H1 (cell line): Measurements from ENCODE around the gene INTS1. TPM values are rescaled to one million over a fixed set of nuclear protein-coding genes. Genes with fewer than 3 reads are reported as not detected.

Source experiments
- BACH1 ChIP-seq: IDR thresholded peaks from 2 replicates; pipeline ENCODE4 v1.6.1; 2012; ENCODE audit warnings: low read length, improper control_type of control experiment
- CHD2 ChIP-seq: IDR thresholded peaks from 2 replicates; pipeline ENCODE4 v1.6.1; 2012; ENCODE audit warnings: low read length, improper control_type of control experiment
- HDAC2 ChIP-seq, 2 experiments: fragments of 300-600 bp in 1 of 2; sonication (generic) in 1 of 2; IDR thresholded peaks; 2 replicates each; pipeline ENCODE4 v1.6.1; 2011 to 2012; ENCODE audit warnings: low read depth in 2 of 2, low read length in 2 of 2, mild to moderate bottlenecking in 2 of 2, moderate library complexity in 2 of 2, borderline replicate concordance in 1 of 2, inconsistent platforms in 1 of 2
- MAFK ChIP-seq: IDR thresholded peaks from 2 replicates; pipeline ENCODE4 v1.6.1; 2012; ENCODE audit warnings: low read depth, mild to moderate bottlenecking, improper control_type of control experiment, low read length
- PHF8 ChIP-seq: fragments of 200-600 bp; sonication (generic); conservative IDR thresholded peaks from 2 replicates; pipeline ENCODE4 v1.7.1; 2012; ENCODE audit warnings: low read depth, mild to moderate bottlenecking, inconsistent platforms, low read length, moderate library complexity
- POLR2A ChIP-seq, 2 experiments: IDR thresholded peaks; 1 replicate in 1 of 2; 2 replicates in 1 of 2; pipeline ENCODE4 v1.6.1; 2011; ENCODE audit warnings: low read depth in 2 of 2, low read length in 2 of 2, mild to moderate bottlenecking in 2 of 2; ENCODE audit errors: control extremely low read depth in 1 of 2
- RNF2 ChIP-seq: fragments of 200-900, 300-1000 bp; sonication (generic); IDR thresholded peaks from 2 replicates; pipeline ENCODE4 v1.7.1; 2016; ENCODE audit warnings: borderline replicate concordance, low read depth, mild to moderate bottlenecking, antibody characterized with exemption, low read length; ENCODE audit not compliant: poor library complexity, severe bottlenecking; ENCODE audit errors: missing control alignments
- SAP30 ChIP-seq: fragments of 300-600 bp; sonication (generic); IDR thresholded peaks from 2 replicates; pipeline ENCODE4 v1.7.1; 2012; ENCODE audit warnings: low read length, moderate library complexity, mild to moderate bottlenecking, inconsistent platforms; ENCODE audit not compliant: insufficient read depth, insufficient replicate concordance
- SP4 ChIP-seq: IDR thresholded peaks from 2 replicates; pipeline ENCODE4 v1.6.1; 2012; ENCODE audit warnings: low read length, inconsistent platforms
- TBP ChIP-seq: IDR thresholded peaks from 2 replicates; pipeline ENCODE4 v1.6.1; 2011; ENCODE audit warnings: low read depth, low read length, improper control_type of control experiment
- polyA plus RNA-seq, 7 experiments: library from polyadenylated mRNA; depleted of rRNA in 3 of 7; stranded (reverse) in 5 of 7; unstranded in 2 of 7; fragments of >200 nt in 5 of 7; fragments of 200-250 nt in 2 of 7; gene quantifications; 1 replicate in 5 of 7; 2 replicates in 1 of 7; 4 replicates in 1 of 7; pipeline versions ENCODE4 v1.2.1 to v1.2.3, GENCODE V29; 2011 to 2013; ENCODE audit warnings: missing spikeins in 2 of 7, mixed read lengths in 2 of 7
- total RNA-seq: library from RNA; stranded (reverse); fragmentation: NEBNext Ultra II Directional; extraction: Animal tissue kit (Norgen Biotek cat#: 25700); gene quantifications from 2 replicates; pipeline ENCODE4 v1.2.1, GENCODE V29; 2021
- TF ChIP-seq, protein P1 (sequence below): fragments of 300-600 bp; sonication (generic); IDR thresholded peaks from 2 replicates; pipeline ENCODE4 v1.7.1; 2012; ENCODE audit warnings: low read length, moderate library complexity, mild to moderate bottlenecking, inconsistent platforms; ENCODE audit not compliant: insufficient replicate concordance

Gene INTS1
- total and polyA plus RNA-seq, 2 of the 8 experiments (the other 6 are each of a cell fraction or from before 2014, with no cell fraction given): 76.9 to 104 TPM

DNA sequence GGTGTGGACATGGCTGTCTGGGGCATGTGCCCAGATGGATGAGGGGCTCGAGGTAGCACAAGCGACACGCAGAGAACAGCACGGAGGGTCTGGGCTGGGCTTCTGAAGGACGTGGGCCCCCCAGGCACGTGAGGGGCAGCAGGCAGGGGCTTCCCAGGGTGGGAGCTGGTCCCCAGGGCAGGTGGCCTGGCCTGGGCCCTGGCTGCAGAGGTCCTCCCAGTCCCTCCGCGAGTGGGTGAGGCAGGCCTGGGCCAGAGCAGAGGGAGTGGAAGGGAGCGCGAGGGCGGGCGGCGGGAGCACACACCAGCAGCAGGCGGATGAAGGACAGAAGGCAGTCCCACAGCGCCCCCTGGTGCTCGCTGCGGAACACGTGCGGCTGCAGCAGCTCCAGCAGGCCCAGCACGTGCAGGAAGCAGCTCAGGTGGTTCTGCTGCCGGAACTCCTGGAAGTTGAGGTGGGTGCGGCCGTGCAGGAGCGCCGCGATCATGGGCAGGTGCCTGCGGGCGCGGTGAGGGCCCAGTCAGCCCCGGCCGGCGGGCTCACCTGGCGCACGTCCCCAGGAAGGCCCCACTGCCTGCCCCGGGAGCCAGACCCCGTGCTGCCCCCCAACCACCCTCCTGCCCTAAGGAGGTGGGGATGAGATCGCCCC lies 30.2 kb downstream of the INTS1 start (continued):
- TF ChIP-seq PHF8: no peak
- no peak for TF ChIP-seq TBP
- no peak for TF ChIP-seq MAFK
- peak; percentile 71 for TF ChIP-seq SAP30
- no peak; the same call in 1 of the 2 replicates for TF ChIP-seq CHD2
- TF ChIP-seq POLR2A (IDR thresholded peaks at IDR 0.05; ENCODE audit: control extremely low read depth in 1 of 2, low read depth in 2 of 2, low read length in 2 of 2): no peak
- TF ChIP-seq RNF2: no peak
- TF ChIP-seq SP4: no peak
- TF ChIP-seq HDAC2 (IDR thresholded peaks at IDR 0.05; ENCODE audit: borderline replicate concordance in 1 of 2, low read depth in 2 of 2, low read length in 2 of 2): no peak
- TF ChIP-seq, protein P1, sequence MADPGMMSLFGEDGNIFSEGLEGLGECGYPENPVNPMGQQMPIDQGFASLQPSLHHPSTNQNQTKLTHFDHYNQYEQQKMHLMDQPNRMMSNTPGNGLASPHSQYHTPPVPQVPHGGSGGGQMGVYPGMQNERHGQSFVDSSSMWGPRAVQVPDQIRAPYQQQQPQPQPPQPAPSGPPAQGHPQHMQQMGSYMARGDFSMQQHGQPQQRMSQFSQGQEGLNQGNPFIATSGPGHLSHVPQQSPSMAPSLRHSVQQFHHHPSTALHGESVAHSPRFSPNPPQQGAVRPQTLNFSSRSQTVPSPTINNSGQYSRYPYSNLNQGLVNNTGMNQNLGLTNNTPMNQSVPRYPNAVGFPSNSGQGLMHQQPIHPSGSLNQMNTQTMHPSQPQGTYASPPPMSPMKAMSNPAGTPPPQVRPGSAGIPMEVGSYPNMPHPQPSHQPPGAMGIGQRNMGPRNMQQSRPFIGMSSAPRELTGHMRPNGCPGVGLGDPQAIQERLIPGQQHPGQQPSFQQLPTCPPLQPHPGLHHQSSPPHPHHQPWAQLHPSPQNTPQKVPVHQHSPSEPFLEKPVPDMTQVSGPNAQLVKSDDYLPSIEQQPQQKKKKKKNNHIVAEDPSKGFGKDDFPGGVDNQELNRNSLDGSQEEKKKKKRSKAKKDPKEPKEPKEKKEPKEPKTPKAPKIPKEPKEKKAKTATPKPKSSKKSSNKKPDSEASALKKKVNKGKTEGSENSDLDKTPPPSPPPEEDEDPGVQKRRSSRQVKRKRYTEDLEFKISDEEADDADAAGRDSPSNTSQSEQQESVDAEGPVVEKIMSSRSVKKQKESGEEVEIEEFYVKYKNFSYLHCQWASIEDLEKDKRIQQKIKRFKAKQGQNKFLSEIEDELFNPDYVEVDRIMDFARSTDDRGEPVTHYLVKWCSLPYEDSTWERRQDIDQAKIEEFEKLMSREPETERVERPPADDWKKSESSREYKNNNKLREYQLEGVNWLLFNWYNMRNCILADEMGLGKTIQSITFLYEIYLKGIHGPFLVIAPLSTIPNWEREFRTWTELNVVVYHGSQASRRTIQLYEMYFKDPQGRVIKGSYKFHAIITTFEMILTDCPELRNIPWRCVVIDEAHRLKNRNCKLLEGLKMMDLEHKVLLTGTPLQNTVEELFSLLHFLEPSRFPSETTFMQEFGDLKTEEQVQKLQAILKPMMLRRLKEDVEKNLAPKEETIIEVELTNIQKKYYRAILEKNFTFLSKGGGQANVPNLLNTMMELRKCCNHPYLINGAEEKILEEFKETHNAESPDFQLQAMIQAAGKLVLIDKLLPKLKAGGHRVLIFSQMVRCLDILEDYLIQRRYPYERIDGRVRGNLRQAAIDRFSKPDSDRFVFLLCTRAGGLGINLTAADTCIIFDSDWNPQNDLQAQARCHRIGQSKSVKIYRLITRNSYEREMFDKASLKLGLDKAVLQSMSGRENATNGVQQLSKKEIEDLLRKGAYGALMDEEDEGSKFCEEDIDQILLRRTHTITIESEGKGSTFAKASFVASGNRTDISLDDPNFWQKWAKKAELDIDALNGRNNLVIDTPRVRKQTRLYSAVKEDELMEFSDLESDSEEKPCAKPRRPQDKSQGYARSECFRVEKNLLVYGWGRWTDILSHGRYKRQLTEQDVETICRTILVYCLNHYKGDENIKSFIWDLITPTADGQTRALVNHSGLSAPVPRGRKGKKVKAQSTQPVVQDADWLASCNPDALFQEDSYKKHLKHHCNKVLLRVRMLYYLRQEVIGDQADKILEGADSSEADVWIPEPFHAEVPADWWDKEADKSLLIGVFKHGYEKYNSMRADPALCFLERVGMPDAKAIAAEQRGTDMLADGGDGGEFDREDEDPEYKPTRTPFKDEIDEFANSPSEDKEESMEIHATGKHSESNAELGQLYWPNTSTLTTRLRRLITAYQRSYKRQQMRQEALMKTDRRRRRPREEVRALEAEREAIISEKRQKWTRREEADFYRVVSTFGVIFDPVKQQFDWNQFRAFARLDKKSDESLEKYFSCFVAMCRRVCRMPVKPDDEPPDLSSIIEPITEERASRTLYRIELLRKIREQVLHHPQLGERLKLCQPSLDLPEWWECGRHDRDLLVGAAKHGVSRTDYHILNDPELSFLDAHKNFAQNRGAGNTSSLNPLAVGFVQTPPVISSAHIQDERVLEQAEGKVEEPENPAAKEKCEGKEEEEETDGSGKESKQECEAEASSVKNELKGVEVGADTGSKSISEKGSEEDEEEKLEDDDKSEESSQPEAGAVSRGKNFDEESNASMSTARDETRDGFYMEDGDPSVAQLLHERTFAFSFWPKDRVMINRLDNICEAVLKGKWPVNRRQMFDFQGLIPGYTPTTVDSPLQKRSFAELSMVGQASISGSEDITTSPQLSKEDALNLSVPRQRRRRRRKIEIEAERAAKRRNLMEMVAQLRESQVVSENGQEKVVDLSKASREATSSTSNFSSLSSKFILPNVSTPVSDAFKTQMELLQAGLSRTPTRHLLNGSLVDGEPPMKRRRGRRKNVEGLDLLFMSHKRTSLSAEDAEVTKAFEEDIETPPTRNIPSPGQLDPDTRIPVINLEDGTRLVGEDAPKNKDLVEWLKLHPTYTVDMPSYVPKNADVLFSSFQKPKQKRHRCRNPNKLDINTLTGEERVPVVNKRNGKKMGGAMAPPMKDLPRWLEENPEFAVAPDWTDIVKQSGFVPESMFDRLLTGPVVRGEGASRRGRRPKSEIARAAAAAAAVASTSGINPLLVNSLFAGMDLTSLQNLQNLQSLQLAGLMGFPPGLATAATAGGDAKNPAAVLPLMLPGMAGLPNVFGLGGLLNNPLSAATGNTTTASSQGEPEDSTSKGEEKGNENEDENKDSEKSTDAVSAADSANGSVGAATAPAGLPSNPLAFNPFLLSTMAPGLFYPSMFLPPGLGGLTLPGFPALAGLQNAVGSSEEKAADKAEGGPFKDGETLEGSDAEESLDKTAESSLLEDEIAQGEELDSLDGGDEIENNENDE: no peak
- TF ChIP-seq BACH1: no peak
